HCT116 (cell line): Measurements from ENCODE around the gene WDFY2. TPM values are rescaled to one million over a fixed set of nuclear protein-coding genes. Genes with fewer than 3 reads are reported as not detected.
"Not testable (repeated sequence)": the region's sequence is repeated elsewhere in the genome, so short reads cannot be mapped to it uniquely, and the experiment has no call there.

ENCODE experiments used
- ATAC-seq: fragments of 200-7000 bp; cut with Tn5 transposase; 2 replicates; pipeline ENCODE4 v1.9.1; 2020; ENCODE audit warnings: mild to moderate bottlenecking, moderate library complexity
- BruUV-seq: library from RNA; stranded (reverse); fragments of 400-500 nt; replicated peaks from 2 replicates; lab custom pipeline; 2021; lab: Mats Ljungman, UMichigan
- CTCF ChIA-PET: fragments of 300-600 bp; sonication (Branson Sonifier 250); formaldehyde crosslinking; loops from one replicate; lab custom pipeline; 2021; ENCODE audit warnings: antibody characterized with exemption; lab: Charles Lee
- POLR2A ChIA-PET: fragments of 300-600, 350-600 bp; sonication (Branson Sonifier 250); formaldehyde crosslinking; loops from one replicate; lab custom pipeline; 2021; ENCODE audit warnings: antibody characterized with exemption; lab: Charles Lee
- RAD21 ChIA-PET, 2 experiments: fragments of 300-600 bp; sonication (Branson Sonifier 250); formaldehyde crosslinking; loops; one replicate each; lab custom pipeline; 2023; ENCODE audit warnings: low total read pairs in 2 of 2; ENCODE audit not compliant: uncharacterized antibody in 2 of 2, unreplicated experiment in 2 of 2, low non-redundant PET in 1 of 2; lab: Charles Lee
- DNase-seq: peaks from one replicate; pipeline ENCODE4 v3.0.0-alpha.2; 2010; ENCODE audit warnings: low read depth, low spot score
- H2AFZ ChIP-seq: fragments of 200-600 bp; shearing (Covaris generic), sonication (generic); 2 replicates; pipeline ENCODE4 v1.6.1; 2017; ENCODE audit warnings: low read depth, mixed run types, mixed read lengths, antibody characterized with exemption, low read length; ENCODE audit not compliant: poor library complexity, severe bottlenecking
- H3K27ac ChIP-seq: 2 replicates; pipeline ENCODE4 v1.5.1; 2012; ENCODE audit warnings: low read depth, low read length
- H3K27me3 ChIP-seq: fragments of 200-600 bp; sonication (generic); 2 replicates; pipeline ENCODE4 v1.6.1; 2016; ENCODE audit warnings: mixed run types, low read length, mixed read lengths; ENCODE audit not compliant: insufficient read depth
- H3K36me3 ChIP-seq, 2 experiments: fragments of 200-500 bp in 1 of 2; fragments of 200-600 bp in 1 of 2; sonication (Bioruptor generic) in 1 of 2; sonication (generic) in 1 of 2; 2 replicates each; pipeline versions ENCODE4 v1.5.1 to v1.6.1; 2014 to 2016; ENCODE audit warnings: low read length in 2 of 2, inconsistent platforms in 1 of 2, mixed read lengths in 1 of 2, mixed run types in 1 of 2; ENCODE audit not compliant: insufficient read depth in 2 of 2, control insufficient read depth in 1 of 2
- H3K4me1 ChIP-seq, 2 experiments: fragments of 200-600 bp in 1 of 2; sonication (generic) in 1 of 2; 2 replicates each; pipeline versions ENCODE4 v1.5.1 to v1.6.1; 2012 to 2017; ENCODE audit warnings: low read length in 2 of 2, inconsistent platforms in 1 of 2, mild to moderate bottlenecking in 1 of 2, mixed read lengths in 1 of 2, mixed run types in 1 of 2, moderate library complexity in 1 of 2; ENCODE audit not compliant: insufficient read depth in 2 of 2, control insufficient read depth in 1 of 2
- H3K4me2 ChIP-seq: fragments of 200-600 bp; sonication (generic); 2 replicates; pipeline ENCODE4 v1.6.1; 2017; ENCODE audit warnings: mixed run types, low read length, mixed read lengths
- H3K4me3 ChIP-seq, 2 experiments: fragments of 200-600 bp in 1 of 2; sonication (generic) in 1 of 2; replicated peaks in 1 of 2; 2 replicates each; pipeline ENCODE4 v1.5.1; 2011 to 2016; ENCODE audit warnings: low read length in 2 of 2, control low read depth in 1 of 2, low read depth in 1 of 2, mild to moderate bottlenecking in 1 of 2, mixed read lengths in 1 of 2, mixed run types in 1 of 2
- H3K79me2 ChIP-seq: fragments of 200-600 bp; sonication (generic); 2 replicates; pipeline ENCODE4 v1.6.1; 2017; ENCODE audit warnings: mild to moderate bottlenecking, mixed run types, low read length, moderate library complexity, mixed read lengths; ENCODE audit not compliant: insufficient read depth
- H3K9ac ChIP-seq: fragments of 200-600 bp; sonication (generic); 2 replicates; pipeline ENCODE4 v1.6.1; 2016; ENCODE audit warnings: low read length, mixed read lengths
- H3K9me2 ChIP-seq: fragments of 200-600 bp; sonication (generic), shearing (Covaris generic); 2 replicates; pipeline ENCODE4 v1.6.1; 2017; ENCODE audit warnings: mixed run types, mild to moderate bottlenecking, moderate library complexity; ENCODE audit not compliant: insufficient read depth
- H3K9me3 ChIP-seq, 2 experiments: fragments of 200-500 bp in 1 of 2; fragments of 200-600 bp in 1 of 2; sonication (Bioruptor generic) in 1 of 2; sonication (generic) in 1 of 2; 2 replicates each; pipeline ENCODE4 v1.6.1; 2014 to 2017; ENCODE audit warnings: low read length in 2 of 2, mixed read lengths in 2 of 2, inconsistent platforms in 1 of 2, low read depth in 1 of 2, mild to moderate bottlenecking in 1 of 2, mixed run types in 1 of 2, moderate library complexity in 1 of 2; ENCODE audit not compliant: control insufficient read depth in 1 of 2, insufficient read depth in 1 of 2
- H4K20me1 ChIP-seq: fragments of 200-600 bp; sonication (generic), shearing (Covaris generic); 2 replicates; pipeline ENCODE4 v1.6.1; 2017; ENCODE audit warnings: mixed run types, mild to moderate bottlenecking, moderate library complexity; ENCODE audit not compliant: insufficient read depth
- POLR2AphosphoS5 ChIP-seq: IDR thresholded peaks from 2 replicates; pipeline ENCODE4 v1.6.1; 2011; ENCODE audit warnings: mild to moderate bottlenecking, low read depth, low read length, moderate library complexity
- RAD21 ChIP-seq: IDR thresholded peaks from 2 replicates; pipeline ENCODE4 v1.6.1; 2012; ENCODE audit warnings: low read depth, mild to moderate bottlenecking
- ZFX ChIP-seq: fragments of 450-650 bp; IDR thresholded peaks from 2 replicates; pipeline ENCODE4 v1.6.1; 2017
- intact Hi-C: fragments of 100-400 bp; cut with micrococcal nuclease; formaldehyde crosslinking; loops from 2 replicates; pipeline ENCODE4 v1.10.0; 2022
- total RNA-seq: library from RNA; stranded (reverse); gene quantifications from one replicate; pipeline ENCODE4 v1.2.1, GENCODE V29; 2021; ENCODE audit not compliant: unreplicated experiment

The WDFY2 gene
- total RNA-seq, 1 experiment from 2014 or later, result 6.1 TPM

GRCh38 chr13:51591938-51592337, 7.7 kb downstream of the WDFY2 start:
- ATAC-seq, POLR2A ChIA-PET, H3K4me2 ChIP-seq, H4K20me1 ChIP-seq, H3K27me3 ChIP-seq, H3K36me3 ChIP-seq, H3K79me2 ChIP-seq, RAD21 ChIA-PET, DNase-seq, BruUV-seq, CTCF ChIA-PET, H3K4me3 ChIP-seq, H3K9me3 ChIP-seq, H2AFZ ChIP-seq, H3K27ac ChIP-seq, H3K9me2 ChIP-seq, H3K9ac ChIP-seq: not testable (repeated sequence)
- peaks cover 7 to 12% of the 10 kb centered on the region in 2 experiments; a peak in 3 of 4 replicates for H3K4me1 ChIP-seq
- intact Hi-C loops, result loop anchor here (5.0 kb wide), 1 partner anchor 50 kb away; no protein-coding TSS in a partner anchor

DNA sequence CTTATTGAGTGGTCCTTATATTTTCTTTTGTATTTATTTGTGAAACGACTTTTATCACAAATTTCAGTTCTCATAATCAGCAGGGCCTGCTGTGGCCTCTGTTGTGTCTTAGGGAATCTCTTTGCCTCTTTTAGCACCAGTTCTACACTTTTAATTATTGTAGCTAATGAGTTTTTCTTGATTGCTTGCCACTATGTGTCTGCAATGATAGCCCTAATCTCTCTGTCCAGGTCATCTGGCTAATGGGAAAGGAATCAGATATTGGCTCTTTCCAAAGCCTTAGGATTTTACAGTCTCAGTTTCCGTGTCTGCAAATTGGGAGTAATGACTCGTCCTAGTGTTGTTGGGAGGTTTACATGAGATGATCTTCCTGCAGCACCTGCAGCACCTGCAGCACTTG, 10.2 kb downstream of the WDFY2 start:
- no peak for DNase-seq
- TF ChIP-seq ZFX (no peak), POLR2AphosphoS5 (no peak), RAD21 (no peak)
- TF ChIP-seq, all 23 proteins: peak for 0
- Histone ChIP-seq H2AFZ (no peak overlapping the region), H3K79me2 (peaks cover 3% of the 10 kb centered on the region), H3K4me1 (peaks cover 7 to 12% of the 10 kb centered on the region in 2 experiments; a peak in 3 of 4 replicates), H4K20me1 (no peaks in the 10 kb centered on the region), H3K9me3 (no peaks in the 10 kb centered on the region), H3K27me3 (no peaks in the 10 kb centered on the region), H3K36me3 (no peaks in the 10 kb centered on the region), H3K9ac (no peak overlapping the region), H3K4me3 (no peak overlapping the region), H3K9me2 (no peaks in the 10 kb centered on the region), H3K27ac (no peak overlapping the region), H3K4me2 (no peak overlapping the region)
- ATAC-seq, result no peak
- intact Hi-C loops, result loop anchor here (5.0 kb wide), 1 partner anchor 48 kb away; no protein-coding TSS in a partner anchor
- BruUV-seq, result no TSS peak
- POLR2A ChIA-PET, result no interaction called here
- CTCF ChIA-PET, result no interaction called here
- RAD21 ChIA-PET, result no interaction called here
